K562 (cell line): Measurements from ENCODE around the gene CFAP69. TPM values are rescaled to one million over a fixed set of nuclear protein-coding genes. Genes with fewer than 3 reads are reported as not detected.

Experiments used
- CC2D1A ChIP-seq: fragments of 450-650 bp; IDR thresholded peaks from 2 replicates; pipeline ENCODE4 v1.6.1; 2017; ENCODE audit warnings: mild to moderate bottlenecking
- CCNT2 ChIP-seq: IDR thresholded peaks from 2 replicates; pipeline ENCODE4 v1.6.1; 2011; ENCODE audit warnings: borderline replicate concordance, low read depth, mild to moderate bottlenecking, moderate library complexity, mixed read lengths, low read length; ENCODE audit not compliant: insufficient read length; ENCODE audit errors: extremely low read depth
- CREB1 ChIP-seq, 2 experiments: sonication (generic) in 1 of 2; formaldehyde crosslinking in 1 of 2; IDR thresholded peaks; 2 replicates each; pipeline versions ENCODE4 v1.6.1 to v1.8.0; 2012 to 2022; ENCODE audit warnings: inconsistent platforms in 1 of 2, mild to moderate bottlenecking in 1 of 2, missing genetic modification reagents in 1 of 2, moderate library complexity in 1 of 2
- EP300 ChIP-seq: IDR thresholded peaks from 2 replicates; pipeline ENCODE4 v1.6.1; 2012; ENCODE audit warnings: low read length, improper control_type of control experiment
- EWSR1 ChIP-seq: fragments of 450-650 bp; IDR thresholded peaks from 2 replicates; pipeline ENCODE4 v1.6.1; 2018; ENCODE audit warnings: borderline replicate concordance, mild to moderate bottlenecking, low read depth, moderate library complexity; ENCODE audit not compliant: partially characterized antibody
- HSF4 ChIP-seq: fragments of 250-450 bp; sonication (Bioruptor Pico); IDR thresholded peaks from 2 replicates; pipeline ENCODE4 v2.1.2; 2022; ENCODE audit warnings: mild to moderate bottlenecking, moderate library complexity, borderline replicate concordance
- MTF1 ChIP-seq: fragments of 250-450 bp; sonication (Bioruptor Pico); IDR thresholded peaks from 2 replicates; pipeline ENCODE4 v1.9.0; 2021; ENCODE audit warnings: moderate library complexity, mild to moderate bottlenecking, inconsistent platforms, borderline replicate concordance
- RB1 ChIP-seq: fragments of 450-650 bp; IDR thresholded peaks from 2 replicates; pipeline ENCODE4 v1.6.1; 2017; ENCODE audit warnings: low read depth, mild to moderate bottlenecking
- RCOR1 ChIP-seq, 2 experiments: IDR thresholded peaks; 2 replicates each; pipeline ENCODE4 v1.6.1; 2012; ENCODE audit warnings: low read depth in 2 of 2, low read length in 2 of 2, borderline replicate concordance in 1 of 2, improper control_type of control experiment in 1 of 2
- TFAM ChIP-seq: fragments of 250-450 bp; sonication (Bioruptor Pico); conservative IDR thresholded peaks from 2 replicates; pipeline ENCODE4 v1.5.0; 2021; ENCODE audit warnings: mild to moderate bottlenecking, moderate library complexity
- ZBTB17 ChIP-seq: fragments of 450-650 bp; formaldehyde crosslinking; IDR thresholded peaks from 2 replicates; pipeline ENCODE4 v1.4.0; 2020; ENCODE audit warnings: mild to moderate bottlenecking
- ZNF717 ChIP-seq: fragments of 250-450 bp; sonication (Bioruptor Pico); IDR thresholded peaks from 2 replicates; pipeline ENCODE4 v1.5.0; 2021
- polyA plus RNA-seq, 8 experiments: library from polyadenylated mRNA; depleted of rRNA in 4 of 8; stranded (reverse) in 5 of 8; unstranded in 3 of 8; fragments of >200 nt; fragmentation: Nextera tagmentation in 2 of 8; fragmentation: Illumina TruSeq in 1 of 8; extraction: Ambion mirVana in 2 of 8; extraction: Trizol in 1 of 8; gene quantifications; 2 replicates each; pipeline versions ENCODE4 v1.2.1 to v1.2.3, GENCODE V29; 2011 to 2014; ENCODE audit warnings: inconsistent platforms in 1 of 8, missing spikeins in 1 of 8
- total RNA-seq, 7 experiments: library from RNA; depleted of rRNA in 6 of 7; stranded (reverse); fragments of >200 nt in 6 of 7; fragmentation: Illumina TruSeq in 2 of 7; extraction: Trizol in 2 of 7; gene quantifications; 2 replicates each; pipeline versions ENCODE4 v1.2.1 to v1.2.3, GENCODE V29; 2011 to 2021; ENCODE audit warnings: low replicate concordance in 1 of 7
- TF ChIP-seq, protein P1 (sequence below): fragments of 250-450 bp; sonication (Bioruptor Pico); IDR thresholded peaks from 2 replicates; pipeline ENCODE4 v1.4.0; 2020; ENCODE audit warnings: mild to moderate bottlenecking
- TF ChIP-seq, protein P2 (sequence below), 2 experiments: fragments of 450-650 bp in 1 of 2; sonication (generic) in 1 of 2; formaldehyde crosslinking; conservative IDR thresholded peaks; 2 replicates each; pipeline versions ENCODE4 v1.4.0 to v1.8.1; 2020 to 2022; ENCODE audit warnings: mild to moderate bottlenecking in 1 of 2, missing genetic modification reagents in 1 of 2
- TF ChIP-seq, protein P3 (sequence below), 2 experiments: IDR thresholded peaks; 2 replicates each; pipeline ENCODE4 v1.6.1; 2012; ENCODE audit warnings: improper control_type of control experiment in 2 of 2, low read depth in 2 of 2, low read length in 2 of 2, borderline replicate concordance in 1 of 2
- TF ChIP-seq, protein P4 (sequence below): fragments of 200-800 bp; sonication (Bioruptor generic); IDR thresholded peaks from 2 replicates; pipeline ENCODE4 v1.6.1; 2017; ENCODE audit warnings: missing genetic modification characterization, missing compliant biosample characterization

Gene CFAP69
- total and polyA plus RNA-seq, 9 of the 15 experiments (the other 6 are each of a cell fraction or from before 2014, with no cell fraction given), result 0.24 to 5.1 (median 1.7) TPM

DNA sequence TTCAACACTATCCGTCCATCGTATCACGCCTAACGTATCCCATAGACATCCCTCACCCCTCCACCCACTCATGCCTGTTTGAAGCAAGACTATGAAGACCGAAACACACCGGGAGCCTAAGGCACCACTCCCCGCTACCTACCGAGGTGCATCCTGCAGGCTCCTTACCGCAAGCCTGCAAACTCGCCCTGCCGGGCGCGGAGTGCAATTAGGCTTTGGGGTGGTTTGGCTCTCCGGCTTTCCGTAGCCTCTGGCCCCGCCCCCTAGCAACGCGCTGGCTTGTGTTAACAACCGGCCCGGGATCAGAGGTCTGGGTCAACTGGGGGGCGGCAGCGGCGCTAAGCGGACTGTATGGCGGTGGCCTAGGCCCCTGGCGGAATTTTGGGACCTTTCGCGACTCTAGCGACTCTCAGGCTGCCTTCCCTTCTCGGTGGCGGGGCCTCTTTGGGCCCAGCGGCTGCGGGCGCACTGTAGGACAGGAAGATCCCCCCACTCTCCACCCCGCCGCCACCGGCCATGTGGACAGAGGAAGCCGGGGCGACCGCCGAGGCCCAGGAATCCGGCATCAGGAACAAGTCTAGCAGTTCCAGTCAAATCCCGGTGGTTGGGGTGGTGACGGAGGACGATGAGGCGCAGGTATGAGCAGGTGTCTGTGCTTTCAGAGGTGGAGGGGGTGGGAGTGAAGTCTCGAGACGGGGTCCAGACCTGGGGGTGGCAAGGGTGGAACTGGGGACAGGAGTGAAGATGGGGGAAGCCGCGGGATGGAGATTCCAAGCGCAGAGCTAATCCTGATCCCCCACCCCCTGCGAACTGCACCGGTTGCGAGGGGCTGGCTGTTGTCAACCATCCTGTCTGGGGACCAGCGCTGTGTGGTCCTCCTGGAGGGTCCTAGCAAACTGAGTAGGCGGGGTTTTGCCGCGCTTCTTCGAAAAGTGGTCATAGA is at the start of gene CFAP69 (continued):
- TF ChIP-seq, protein P1, sequence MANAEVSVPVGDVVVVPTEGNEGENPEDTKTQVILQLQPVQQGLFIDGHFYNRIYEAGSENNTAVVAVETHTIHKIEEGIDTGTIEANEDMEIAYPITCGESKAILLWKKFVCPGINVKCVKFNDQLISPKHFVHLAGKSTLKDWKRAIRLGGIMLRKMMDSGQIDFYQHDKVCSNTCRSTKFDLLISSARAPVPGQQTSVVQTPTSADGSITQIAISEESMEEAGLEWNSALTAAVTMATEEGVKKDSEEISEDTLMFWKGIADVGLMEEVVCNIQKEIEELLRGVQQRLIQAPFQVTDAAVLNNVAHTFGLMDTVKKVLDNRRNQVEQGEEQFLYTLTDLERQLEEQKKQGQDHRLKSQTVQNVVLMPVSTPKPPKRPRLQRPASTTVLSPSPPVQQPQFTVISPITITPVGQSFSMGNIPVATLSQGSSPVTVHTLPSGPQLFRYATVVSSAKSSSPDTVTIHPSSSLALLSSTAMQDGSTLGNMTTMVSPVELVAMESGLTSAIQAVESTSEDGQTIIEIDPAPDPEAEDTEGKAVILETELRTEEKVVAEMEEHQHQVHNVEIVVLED (CRISPR knock-in tag), result no peak
- TF ChIP-seq, protein P2, sequence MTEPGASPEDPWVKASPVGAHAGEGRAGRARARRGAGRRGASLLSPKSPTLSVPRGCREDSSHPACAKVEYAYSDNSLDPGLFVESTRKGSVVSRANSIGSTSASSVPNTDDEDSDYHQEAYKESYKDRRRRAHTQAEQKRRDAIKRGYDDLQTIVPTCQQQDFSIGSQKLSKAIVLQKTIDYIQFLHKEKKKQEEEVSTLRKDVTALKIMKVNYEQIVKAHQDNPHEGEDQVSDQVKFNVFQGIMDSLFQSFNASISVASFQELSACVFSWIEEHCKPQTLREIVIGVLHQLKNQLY (CRISPR knock-in tag; conservative IDR thresholded peaks at IDR 0.05), result no peak
- TF ChIP-seq HSF4 (CRISPR knock-in tag) (no peak), RCOR1 (IDR thresholded peaks at IDR 0.05; ENCODE audit: borderline replicate concordance in 1 of 2, low read depth in 2 of 2, low read length in 2 of 2) (peak in 1 of 2 experiments; percentile 37; a peak in 1 of 4 replicates), EP300 (no peak), TFAM (CRISPR knock-in tag) (no peak), EWSR1 (no peak), CC2D1A (0 out of 2 replicates have a peak, but pooled peaks have one; percentile 47), CCNT2 (no peak), ZNF717 (CRISPR knock-in tag) (no peak), ZBTB17 (CRISPR knock-in tag) (no peak), MTF1 (CRISPR knock-in tag) (no peak), CREB1 (IDR thresholded peaks at IDR 0.05) (no peak), CREB1 (CRISPR knock-in tag; IDR thresholded peaks at IDR 0.05) (peak; percentile 37; the same call in 1 of the 2 replicates), RB1 (peak; percentile 61)
- TF ChIP-seq, protein P3, sequence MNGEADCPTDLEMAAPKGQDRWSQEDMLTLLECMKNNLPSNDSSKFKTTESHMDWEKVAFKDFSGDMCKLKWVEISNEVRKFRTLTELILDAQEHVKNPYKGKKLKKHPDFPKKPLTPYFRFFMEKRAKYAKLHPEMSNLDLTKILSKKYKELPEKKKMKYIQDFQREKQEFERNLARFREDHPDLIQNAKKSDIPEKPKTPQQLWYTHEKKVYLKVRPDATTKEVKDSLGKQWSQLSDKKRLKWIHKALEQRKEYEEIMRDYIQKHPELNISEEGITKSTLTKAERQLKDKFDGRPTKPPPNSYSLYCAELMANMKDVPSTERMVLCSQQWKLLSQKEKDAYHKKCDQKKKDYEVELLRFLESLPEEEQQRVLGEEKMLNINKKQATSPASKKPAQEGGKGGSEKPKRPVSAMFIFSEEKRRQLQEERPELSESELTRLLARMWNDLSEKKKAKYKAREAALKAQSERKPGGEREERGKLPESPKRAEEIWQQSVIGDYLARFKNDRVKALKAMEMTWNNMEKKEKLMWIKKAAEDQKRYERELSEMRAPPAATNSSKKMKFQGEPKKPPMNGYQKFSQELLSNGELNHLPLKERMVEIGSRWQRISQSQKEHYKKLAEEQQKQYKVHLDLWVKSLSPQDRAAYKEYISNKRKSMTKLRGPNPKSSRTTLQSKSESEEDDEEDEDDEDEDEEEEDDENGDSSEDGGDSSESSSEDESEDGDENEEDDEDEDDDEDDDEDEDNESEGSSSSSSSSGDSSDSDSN (IDR thresholded peaks at IDR 0.05; ENCODE audit: borderline replicate concordance in 1 of 2, low read depth in 2 of 2, low read length in 2 of 2), result 0 out of 4 replicates have a peak, but pooled peaks of 1 of the 2 experiments have one; percentile 43
- TF ChIP-seq, protein P4, sequence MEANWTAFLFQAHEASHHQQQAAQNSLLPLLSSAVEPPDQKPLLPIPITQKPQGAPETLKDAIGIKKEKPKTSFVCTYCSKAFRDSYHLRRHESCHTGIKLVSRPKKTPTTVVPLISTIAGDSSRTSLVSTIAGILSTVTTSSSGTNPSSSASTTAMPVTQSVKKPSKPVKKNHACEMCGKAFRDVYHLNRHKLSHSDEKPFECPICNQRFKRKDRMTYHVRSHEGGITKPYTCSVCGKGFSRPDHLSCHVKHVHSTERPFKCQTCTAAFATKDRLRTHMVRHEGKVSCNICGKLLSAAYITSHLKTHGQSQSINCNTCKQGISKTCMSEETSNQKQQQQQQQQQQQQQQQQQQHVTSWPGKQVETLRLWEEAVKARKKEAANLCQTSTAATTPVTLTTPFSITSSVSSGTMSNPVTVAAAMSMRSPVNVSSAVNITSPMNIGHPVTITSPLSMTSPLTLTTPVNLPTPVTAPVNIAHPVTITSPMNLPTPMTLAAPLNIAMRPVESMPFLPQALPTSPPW, result peak; percentile 53
